NT2/D1 (cell line): ENCODE results near the gene TSHZ3.

Experiments used
- DNase-seq: peaks from one replicate; pipeline ENCODE4 v3.0.0-alpha.2; 2011; ENCODE audit warnings: low read depth, low spot score
- H3K27me3 ChIP-seq: 2 replicates; pipeline ENCODE4 v1.6.0; 2011; ENCODE audit warnings: mild to moderate bottlenecking; ENCODE audit not compliant: insufficient read length, insufficient read depth
- H3K36me3 ChIP-seq: 2 replicates; pipeline ENCODE4 v1.6.1; 2011; ENCODE audit warnings: mild to moderate bottlenecking, low read length, mixed read lengths; ENCODE audit not compliant: insufficient read depth, insufficient read length
- H3K4me1 ChIP-seq: 2 replicates; pipeline ENCODE4 v1.5.1; 2011; ENCODE audit not compliant: insufficient read depth, insufficient read length
- H3K4me3 ChIP-seq: 2 replicates; pipeline ENCODE4 v1.5.1; 2011; ENCODE audit warnings: low read depth; ENCODE audit not compliant: insufficient read length
- H3K9ac ChIP-seq: 2 replicates; pipeline ENCODE4 v1.6.0; 2011; ENCODE audit warnings: low read depth; ENCODE audit not compliant: insufficient read length
- H3K9me3 ChIP-seq: 2 replicates; pipeline ENCODE4 v1.5.1; 2011; ENCODE audit warnings: mild to moderate bottlenecking, low read length; ENCODE audit not compliant: insufficient read depth
- SUZ12 ChIP-seq: IDR thresholded peaks from 2 replicates; pipeline ENCODE4 v1.6.1; 2011; ENCODE audit not compliant: insufficient read length, insufficient read depth; ENCODE audit errors: extremely low read depth
- YY1 ChIP-seq: IDR thresholded peaks from 2 replicates; pipeline ENCODE4 v1.6.1; 2011; ENCODE audit not compliant: insufficient read length, insufficient read depth
- ZNF274 ChIP-seq: IDR thresholded peaks from 2 replicates; pipeline ENCODE4 v1.6.1; 2011; ENCODE audit warnings: mild to moderate bottlenecking, low read depth, low read length

Gene TSHZ3

DNA sequence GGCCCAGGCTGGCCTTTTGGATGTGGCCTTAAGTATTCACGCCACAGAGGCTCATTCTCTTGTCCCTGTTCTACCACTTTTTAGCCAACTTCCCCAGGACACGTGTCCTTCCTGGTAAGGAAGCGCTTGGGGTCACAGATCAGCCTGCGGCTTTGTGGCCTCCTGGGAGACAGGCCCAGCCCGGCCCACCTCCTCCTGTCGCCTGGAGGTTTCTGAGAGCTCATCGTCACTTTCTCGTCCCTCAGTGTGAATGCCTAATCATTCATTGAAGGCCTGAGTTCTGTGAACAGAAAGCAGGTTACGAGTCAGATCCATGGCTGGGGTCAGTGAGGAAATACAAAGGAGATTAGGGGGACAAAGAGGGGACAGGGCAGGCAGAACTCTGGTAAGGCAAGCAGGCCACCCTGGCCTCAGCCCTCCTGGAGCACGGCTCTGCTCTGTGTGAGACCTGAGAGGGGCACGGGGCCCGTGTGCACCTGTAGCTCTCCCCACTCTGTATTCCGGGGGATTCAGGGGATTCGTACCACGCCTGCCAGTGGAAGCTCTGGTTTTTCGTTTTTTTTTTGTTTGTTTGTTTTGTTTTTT lies 38.6 kb upstream of the TSHZ3 start:
- H3K9me3 ChIP-seq = no peaks in the 10 kb centered on the region
- TF ChIP-seq SUZ12 (no peak), ZNF274 (no peak), YY1 (no peak)
- no peaks in the 10 kb centered on the region for H3K4me1 ChIP-seq
- DNase-seq = no peak
- H3K36me3 ChIP-seq = no peaks in the 10 kb centered on the region
- H3K27me3 ChIP-seq = no peaks in the 10 kb centered on the region
- no peak overlapping the region for H3K4me3 ChIP-seq
- H3K9ac ChIP-seq = no peak overlapping the region

GRCh38 chr19:31386806-31387205 lies 37.6 kb upstream of the TSHZ3 start:
- Histone ChIP-seq H3K36me3 (no peaks in the 10 kb centered on the region), H3K9ac (no peak overlapping the region), H3K4me3 (no peak overlapping the region), H3K9me3 (no peaks in the 10 kb centered on the region), H3K4me1 (peaks cover 3% of the 10 kb centered on the region), H3K27me3 (no peaks in the 10 kb centered on the region)
- no peak for TF ChIP-seq SUZ12
- no peak for TF ChIP-seq ZNF274
- no peak for TF ChIP-seq YY1
- DNase-seq = no peak

- TF ChIP-seq SUZ12 (no peak), ZNF274 (no peak), YY1 (no peak)
- no peaks in the 10 kb centered on the region for H3K27me3 ChIP-seq
- no peak overlapping the region for H3K4me3 ChIP-seq
- H3K9me3 ChIP-seq = no peaks in the 10 kb centered on the region
- H3K36me3 ChIP-seq = no peaks in the 10 kb centered on the region
- no peak for DNase-seq
- no peak overlapping the region for H3K9ac ChIP-seq
- peaks cover 3% of the 10 kb centered on the region for H3K4me1 ChIP-seq
Measured at GRCh38 chr19:31385744-31386143, 36.5 kb upstream of the TSHZ3 start.

DNA sequence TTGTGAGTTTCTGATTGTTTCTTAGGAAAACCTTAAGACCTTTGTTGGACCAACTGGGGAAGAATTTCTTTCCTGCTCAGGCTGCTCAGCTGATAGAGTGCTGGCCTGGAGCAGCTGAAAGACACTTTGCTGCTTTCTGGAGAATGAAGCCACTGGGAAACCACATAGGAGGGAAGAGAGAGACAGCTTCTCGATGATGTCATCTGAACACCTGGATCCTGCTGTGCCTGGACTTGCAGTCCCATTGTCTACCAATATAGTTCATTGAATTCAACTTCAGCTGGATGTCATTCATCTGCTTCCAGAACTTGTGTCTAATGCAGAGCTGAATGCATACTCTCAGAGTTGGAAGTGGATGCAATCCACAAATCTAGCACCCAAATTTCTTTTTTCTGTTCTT lies 34.3 kb upstream of the TSHZ3 start:
- Histone ChIP-seq H3K27me3 (no peaks in the 10 kb centered on the region), H3K4me1 (peaks cover 3% of the 10 kb centered on the region), H3K9me3 (no peaks in the 10 kb centered on the region), H3K9ac (no peak overlapping the region), H3K36me3 (no peaks in the 10 kb centered on the region), H3K4me3 (no peak overlapping the region)
- no peak for DNase-seq
- TF ChIP-seq ZNF274 (no peak), YY1 (no peak), SUZ12 (no peak)

- no peak overlapping the region for H3K9ac ChIP-seq
- H3K27me3 ChIP-seq = no peaks in the 10 kb centered on the region
- peaks cover 3% of the 10 kb centered on the region for H3K4me1 ChIP-seq
- H3K4me3 ChIP-seq = no peak overlapping the region
- DNase-seq = no peak
- TF ChIP-seq SUZ12 = no peak
- H3K36me3 ChIP-seq = no peaks in the 10 kb centered on the region
- no peaks in the 10 kb centered on the region for H3K9me3 ChIP-seq
Measured at GRCh38 chr19:31380854-31381253, 31.6 kb upstream of the TSHZ3 start.

DNA sequence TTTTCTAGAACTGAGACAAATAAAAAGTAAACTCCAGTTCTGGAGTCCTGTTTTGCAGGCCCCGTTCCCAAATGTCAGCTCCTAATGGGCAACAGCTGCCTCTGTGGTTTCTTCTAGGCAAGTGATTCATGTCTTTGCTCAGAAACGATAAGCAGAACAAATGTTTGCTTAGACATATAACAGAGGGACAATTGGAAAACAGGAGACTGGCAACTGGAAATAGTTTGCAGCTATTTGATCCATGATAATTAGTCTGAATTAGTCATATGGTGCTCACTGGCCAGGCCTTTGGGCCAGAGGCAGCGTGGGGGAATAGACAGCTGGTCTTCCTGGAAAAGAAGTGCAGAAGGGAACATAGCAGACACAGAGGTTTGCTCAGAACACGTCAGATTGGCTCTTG lies 29.2 kb upstream of the TSHZ3 start:
- H3K4me1 ChIP-seq = peaks cover 3% of the 10 kb centered on the region
- H3K36me3 ChIP-seq = no peaks in the 10 kb centered on the region
- no peak for DNase-seq
- H3K9me3 ChIP-seq = no peaks in the 10 kb centered on the region
- TF ChIP-seq YY1 = no peak
- no peak for TF ChIP-seq ZNF274
- TF ChIP-seq SUZ12 = no peak
- H3K4me3 ChIP-seq = no peak overlapping the region
- no peak overlapping the region for H3K9ac ChIP-seq
- H3K27me3 ChIP-seq = no peaks in the 10 kb centered on the region

DNA sequence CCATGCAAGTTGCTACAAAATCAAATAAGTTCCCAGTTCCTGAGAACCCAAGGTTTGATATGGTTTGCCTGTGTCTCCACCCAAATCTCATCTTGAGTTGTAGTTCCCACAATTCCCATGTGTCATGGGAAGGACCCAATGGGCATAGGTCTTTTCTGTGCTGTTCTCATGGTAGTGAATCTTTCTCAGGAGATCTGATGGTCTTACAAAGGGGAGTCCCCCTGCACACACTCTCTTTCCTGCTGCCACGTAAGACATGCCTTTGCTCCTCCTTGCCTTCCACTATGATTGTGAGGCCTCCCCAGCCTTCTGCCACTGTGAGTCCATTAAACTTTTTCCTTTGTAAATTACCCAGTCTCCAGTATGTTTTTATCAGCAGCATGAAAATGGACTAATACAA lies 28.5 kb upstream of the TSHZ3 start:
- no peak for TF ChIP-seq ZNF274
- Histone ChIP-seq H3K9ac (no peak overlapping the region), H3K36me3 (no peaks in the 10 kb centered on the region), H3K4me1 (peaks cover 3% of the 10 kb centered on the region), H3K9me3 (no peaks in the 10 kb centered on the region), H3K4me3 (no peak overlapping the region), H3K27me3 (no peaks in the 10 kb centered on the region)
- DNase-seq = no peak

DNA sequence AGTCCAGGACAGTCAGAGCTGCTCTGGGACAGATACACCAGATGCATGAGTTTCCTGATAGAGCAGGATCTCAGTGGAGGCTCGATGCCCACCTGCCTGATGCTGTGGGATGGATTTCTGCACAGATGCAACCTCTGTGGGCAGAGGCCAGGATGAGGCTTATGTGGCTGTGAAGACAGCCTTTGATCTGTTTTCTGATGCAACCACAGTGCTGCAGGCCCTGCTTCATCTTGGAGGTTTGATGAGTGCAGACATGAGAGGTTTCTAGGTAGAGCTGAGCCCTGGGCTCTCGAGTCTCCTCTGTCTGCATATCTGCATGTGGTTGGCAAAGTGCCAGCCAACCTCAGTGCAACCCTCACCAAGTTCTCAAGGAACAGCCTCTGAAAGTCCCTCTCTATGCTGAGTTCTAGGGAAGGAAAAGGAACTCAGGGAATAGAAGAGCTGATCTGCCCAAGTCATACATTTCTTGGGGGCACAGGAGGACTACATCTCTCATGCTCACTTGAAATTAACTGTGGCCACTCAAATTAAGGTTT lies 23.1 kb upstream of the TSHZ3 start:
- no peaks in the 10 kb centered on the region for H3K4me1 ChIP-seq
- TF ChIP-seq ZNF274 = no peak
- no peak for TF ChIP-seq YY1
- no peak for TF ChIP-seq SUZ12
- H3K27me3 ChIP-seq = no peaks in the 10 kb centered on the region
- H3K36me3 ChIP-seq = no peaks in the 10 kb centered on the region
- no peaks in the 10 kb centered on the region for H3K9me3 ChIP-seq
- no peak for DNase-seq
- no peak overlapping the region for H3K4me3 ChIP-seq
- no peak overlapping the region for H3K9ac ChIP-seq
